HG03521 (cell line): ENCODE measurements around the gene CHMP3.
"Not testable (repeated sequence)": the region's sequence is repeated elsewhere in the genome, so short reads cannot be mapped to it uniquely, and the experiment has no call there.

Source experiments
- ATAC-seq: cut with Tn5 transposase; IDR thresholded peaks from one replicate; pipeline ENCODE4 v1.9.1; 2021; ENCODE audit warnings: mild to moderate bottlenecking, moderate library complexity; ENCODE audit not compliant: unreplicated experiment

CHMP3 gene

GRCh38 chr2:86549963-86550725 is 13.1 kb downstream of the CHMP3 start:
- not testable (repeated sequence) for ATAC-seq

GRCh38 chr2:86549440-86549839 is 13.8 kb downstream of the CHMP3 start:
- not testable (repeated sequence) for ATAC-seq

- not testable (repeated sequence) for ATAC-seq
Observed at GRCh38 chr2:86548913-86549396, 14.3 kb downstream of the CHMP3 start.

- ATAC-seq = not testable (repeated sequence)
Observed at GRCh38 chr2:86548165-86548912, 14.9 kb downstream of the CHMP3 start.

GRCh38 chr2:86545296-86545924 is 17.8 kb downstream of the CHMP3 start:
- ATAC-seq = not testable (repeated sequence)

GRCh38 chr2:86544278-86545099 is 18.8 kb downstream of the CHMP3 start:
- ATAC-seq = not testable (repeated sequence)

GRCh38 chr2:86543793-86544192 is 19.4 kb downstream of the CHMP3 start:
- ATAC-seq = no peak

GRCh38 chr2:86543335-86543734 is 19.9 kb downstream of the CHMP3 start:
- ATAC-seq = no peak

- ATAC-seq = no peak
Observed at GRCh38 chr2:86542814-86543213, 20.4 kb downstream of the CHMP3 start.

GRCh38 chr2:86541334-86541733 is 21.9 kb downstream of the CHMP3 start:
- no peak for ATAC-seq

- no peak for ATAC-seq
Observed at GRCh38 chr2:86533589-86533988, 29.7 kb downstream of the CHMP3 start.

GRCh38 chr2:86525421-86526340 is 37.6 kb downstream of the CHMP3 start:
- no peak for ATAC-seq

- ATAC-seq = no peak
Observed at GRCh38 chr2:86523491-86523890, 39.8 kb downstream of the CHMP3 start.

GRCh38 chr2:86522711-86523110 is 40.5 kb downstream of the CHMP3 start:
- ATAC-seq = no peak

GRCh38 chr2:86521922-86522321 is 41.3 kb downstream of the CHMP3 start:
- no peak for ATAC-seq

- no peak for ATAC-seq
Observed at GRCh38 chr2:86520153-86520552, 43.1 kb downstream of the CHMP3 start.

GRCh38 chr2:86519349-86519748 is 43.9 kb downstream of the CHMP3 start:
- no peak for ATAC-seq

GRCh38 chr2:86518481-86518880 is 44.8 kb downstream of the CHMP3 start:
- no peak for ATAC-seq

GRCh38 chr2:86513948-86514660 is 49.1 kb downstream of the CHMP3 start:
- ATAC-seq = no peak
